ENCODE data around the gene NRK.
"Not testable (repeated sequence)": the region's sequence is repeated elsewhere in the genome, so short reads cannot be mapped to it uniquely, and the experiment has no call there.

DNA sequence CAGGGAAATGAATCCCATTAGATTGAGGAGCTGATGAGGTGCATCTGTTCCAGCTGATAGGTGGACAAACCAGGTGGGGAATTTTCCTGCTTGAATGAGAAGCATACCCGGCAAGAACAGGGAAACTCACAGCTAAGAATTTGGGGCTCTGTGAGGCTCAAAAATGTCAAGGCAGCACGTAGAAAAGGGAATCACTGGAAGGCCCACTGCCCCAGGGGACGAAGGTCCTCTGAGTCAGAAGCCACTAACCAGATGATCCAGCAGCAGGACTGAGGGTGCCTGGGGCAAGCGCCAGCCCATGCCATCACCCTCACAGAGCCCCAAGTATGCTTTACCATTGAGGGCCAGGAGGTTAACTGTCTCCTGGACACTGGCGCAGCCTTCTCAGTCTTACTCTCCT lies 178.3 kb downstream of the NRK start:
- TF ChIP-seq, protein P1, sequence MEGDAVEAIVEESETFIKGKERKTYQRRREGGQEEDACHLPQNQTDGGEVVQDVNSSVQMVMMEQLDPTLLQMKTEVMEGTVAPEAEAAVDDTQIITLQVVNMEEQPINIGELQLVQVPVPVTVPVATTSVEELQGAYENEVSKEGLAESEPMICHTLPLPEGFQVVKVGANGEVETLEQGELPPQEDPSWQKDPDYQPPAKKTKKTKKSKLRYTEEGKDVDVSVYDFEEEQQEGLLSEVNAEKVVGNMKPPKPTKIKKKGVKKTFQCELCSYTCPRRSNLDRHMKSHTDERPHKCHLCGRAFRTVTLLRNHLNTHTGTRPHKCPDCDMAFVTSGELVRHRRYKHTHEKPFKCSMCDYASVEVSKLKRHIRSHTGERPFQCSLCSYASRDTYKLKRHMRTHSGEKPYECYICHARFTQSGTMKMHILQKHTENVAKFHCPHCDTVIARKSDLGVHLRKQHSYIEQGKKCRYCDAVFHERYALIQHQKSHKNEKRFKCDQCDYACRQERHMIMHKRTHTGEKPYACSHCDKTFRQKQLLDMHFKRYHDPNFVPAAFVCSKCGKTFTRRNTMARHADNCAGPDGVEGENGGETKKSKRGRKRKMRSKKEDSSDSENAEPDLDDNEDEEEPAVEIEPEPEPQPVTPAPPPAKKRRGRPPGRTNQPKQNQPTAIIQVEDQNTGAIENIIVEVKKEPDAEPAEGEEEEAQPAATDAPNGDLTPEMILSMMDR (IDR thresholded peaks at IDR 0.05) = not testable (repeated sequence)
- not testable (repeated sequence) for TF ChIP-seq POLR2AphosphoS5 (IDR thresholded peaks at IDR 0.05; ENCODE audit: insufficient read depth in 1 of 2, low read depth in 1 of 2)

Measured in vagina (tissue), 2 donors.